K562 (cell line): ENCODE results near the gene PRICKLE3. TPM values are rescaled to one million over a fixed set of nuclear protein-coding genes. Genes with fewer than 3 reads are reported as not detected.

Experiments
- BRF1 ChIP-seq: IDR thresholded peaks from 3 replicates; pipeline ENCODE4 v1.6.1; 2011; ENCODE audit warnings: borderline replicate concordance, mild to moderate bottlenecking; ENCODE audit not compliant: insufficient read length; ENCODE audit errors: extremely low read depth
- ERF ChIP-seq: fragments of 450-650 bp; formaldehyde crosslinking; IDR thresholded peaks from 2 replicates; pipeline ENCODE4 v1.4.0; 2020; ENCODE audit warnings: mild to moderate bottlenecking, mixed read lengths
- HDGF ChIP-seq: fragments of 450-650 bp; IDR thresholded peaks from 2 replicates; pipeline ENCODE4 v1.6.1; 2016
- NFE2L1 ChIP-seq: fragments of 450-650 bp; IDR thresholded peaks from 2 replicates; pipeline ENCODE4 v1.6.1; 2016; ENCODE audit warnings: missing genetic modification characterization, low read depth, mild to moderate bottlenecking, missing compliant biosample characterization, moderate library complexity, borderline replicate concordance
- PYGO2 ChIP-seq: fragments of 450-650 bp; IDR thresholded peaks from 2 replicates; pipeline ENCODE4 v1.6.1; 2016; ENCODE audit warnings: mild to moderate bottlenecking, missing genetic modification characterization, moderate library complexity, missing compliant biosample characterization
- SREBF1 ChIP-seq: fragments of 150-350 bp; IDR thresholded peaks from 2 replicates; pipeline ENCODE4 v1.6.1; 2014; ENCODE audit warnings: antibody characterized with exemption, low read depth, low read length, borderline replicate concordance
- TBL1XR1 ChIP-seq, 2 experiments: IDR thresholded peaks; 2 replicates each; pipeline ENCODE4 v1.6.1; 2012; ENCODE audit warnings: improper control_type of control experiment in 2 of 2, low read length in 2 of 2, mild to moderate bottlenecking in 1 of 2
- TFAM ChIP-seq: fragments of 250-450 bp; sonication (Bioruptor Pico); conservative IDR thresholded peaks from 2 replicates; pipeline ENCODE4 v1.5.0; 2021; ENCODE audit warnings: mild to moderate bottlenecking, moderate library complexity
- ZNF174 ChIP-seq: fragments of 250-450 bp; sonication (Bioruptor Pico); IDR thresholded peaks from 2 replicates; pipeline ENCODE4 v1.4.0; 2020; ENCODE audit warnings: mild to moderate bottlenecking
- polyA plus RNA-seq, 8 experiments: library from polyadenylated mRNA; depleted of rRNA in 4 of 8; stranded (reverse) in 5 of 8; unstranded in 3 of 8; fragments of >200 nt; fragmentation: Nextera tagmentation in 2 of 8; fragmentation: Illumina TruSeq in 1 of 8; extraction: Ambion mirVana in 2 of 8; extraction: Trizol in 1 of 8; gene quantifications; 2 replicates each; pipeline versions ENCODE4 v1.2.1 to v1.2.3, GENCODE V29; 2011 to 2014; ENCODE audit warnings: inconsistent platforms in 1 of 8, missing spikeins in 1 of 8
- total RNA-seq, 7 experiments: library from RNA; depleted of rRNA in 6 of 7; stranded (reverse); fragments of >200 nt in 6 of 7; fragmentation: Illumina TruSeq in 2 of 7; extraction: Trizol in 2 of 7; gene quantifications; 2 replicates each; pipeline versions ENCODE4 v1.2.1 to v1.2.3, GENCODE V29; 2011 to 2021; ENCODE audit warnings: low replicate concordance in 1 of 7
- TF ChIP-seq, protein P1 (sequence below): fragments of 450-650 bp; IDR thresholded peaks from 2 replicates; pipeline ENCODE4 v1.6.1; 2016; ENCODE audit warnings: antibody characterized with exemption
- TF ChIP-seq, protein P2 (sequence below): sonication (generic); formaldehyde crosslinking; IDR thresholded peaks from 2 replicates; pipeline ENCODE4 v1.8.1; 2023; ENCODE audit warnings: missing genetic modification reagents, mild to moderate bottlenecking, borderline replicate concordance
- TF ChIP-seq, protein P3 (sequence below): fragments of 150-350 bp; IDR thresholded peaks from 2 replicates; pipeline ENCODE4 v1.6.1; 2014; ENCODE audit warnings: low read depth, mild to moderate bottlenecking, low read length, borderline replicate concordance
- TF ChIP-seq, protein P4 (sequence below): IDR thresholded peaks from 2 replicates; pipeline ENCODE4 v1.6.1; 2011; ENCODE audit not compliant: insufficient read length; ENCODE audit errors: extremely low read depth
- TF ChIP-seq, protein P5 (sequence below): fragments of 450-650 bp; IDR thresholded peaks from 2 replicates; pipeline ENCODE4 v1.6.1; 2017; ENCODE audit warnings: mild to moderate bottlenecking, moderate library complexity

Gene PRICKLE3
- total and polyA plus RNA-seq, 9 of the 15 experiments (the other 6 are each of a cell fraction or from before 2014, with no cell fraction given), result 1.1 to 44.3 (median 14.0) TPM

DNA sequence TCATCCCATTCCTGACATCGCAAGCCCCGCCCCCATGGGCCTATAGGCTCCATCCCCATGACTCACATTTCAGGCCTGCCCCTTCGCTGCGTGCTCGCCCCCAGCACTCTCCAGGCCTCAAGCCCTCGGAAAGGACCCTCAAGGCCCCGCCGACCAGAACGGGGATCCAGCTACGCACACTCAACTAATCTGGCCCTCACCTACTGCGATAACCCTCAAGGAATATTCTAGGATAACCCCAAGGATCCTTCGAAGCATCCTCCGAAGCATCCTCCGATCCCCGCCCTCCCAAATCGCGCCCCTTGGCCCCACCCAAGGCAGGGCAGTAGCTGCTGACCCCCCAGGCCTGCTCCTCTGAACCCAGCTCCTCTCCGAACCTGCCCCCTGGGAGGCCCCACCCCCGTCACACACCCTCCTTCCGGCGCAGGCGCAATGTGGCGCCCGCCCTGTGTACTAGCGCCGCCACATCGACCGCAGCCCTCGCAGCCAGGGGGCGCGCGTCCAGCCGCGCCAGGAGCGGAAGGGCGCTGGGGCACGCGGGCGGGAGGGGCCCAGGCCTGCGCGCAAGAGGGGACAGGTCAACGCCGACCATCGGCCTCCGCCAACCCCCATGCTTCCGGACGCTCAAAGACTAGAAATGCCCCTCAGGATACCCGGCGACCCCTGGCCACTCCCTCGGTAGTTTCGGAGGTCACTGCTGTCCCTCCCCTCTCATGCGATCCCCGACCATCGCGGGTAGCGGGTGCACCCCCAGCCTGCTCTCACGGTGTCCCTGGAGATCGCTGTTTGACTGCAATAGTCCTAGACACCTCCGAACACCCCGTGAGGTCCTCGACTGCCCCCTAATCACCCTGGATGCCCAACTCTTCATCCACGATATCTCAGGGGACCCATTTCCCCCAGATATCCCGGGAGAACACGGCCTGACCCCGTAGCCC, 30.0 kb downstream of the PRICKLE3 start (continued):
- TF ChIP-seq, protein P1, sequence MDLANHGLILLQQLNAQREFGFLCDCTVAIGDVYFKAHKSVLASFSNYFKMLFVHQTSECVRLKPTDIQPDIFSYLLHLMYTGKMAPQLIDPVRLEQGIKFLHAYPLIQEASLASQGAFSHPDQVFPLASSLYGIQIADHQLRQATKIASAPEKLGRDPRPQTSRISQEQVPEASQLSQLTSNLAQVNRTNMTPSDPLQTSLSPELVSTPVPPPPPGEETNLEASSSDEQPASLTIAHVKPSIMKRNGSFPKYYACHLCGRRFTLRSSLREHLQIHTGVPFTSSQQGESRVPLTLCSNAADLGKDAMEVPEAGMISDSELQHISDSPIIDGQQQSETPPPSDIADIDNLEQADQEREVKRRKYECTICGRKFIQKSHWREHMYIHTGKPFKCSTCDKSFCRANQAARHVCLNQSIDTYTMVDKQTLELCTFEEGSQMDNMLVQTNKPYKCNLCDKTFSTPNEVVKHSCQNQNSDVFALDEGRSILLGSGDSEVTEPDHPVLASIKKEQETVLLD, result 0 out of 2 replicates have a peak, but pooled peaks have one; percentile 25
- TF ChIP-seq ZNF174 (CRISPR knock-in tag) (no peak), PYGO2 (tag) (no peak), TFAM (no peak), ERF (CRISPR knock-in tag) (peak; percentile 43; the same call in 1 of the 2 replicates), TBL1XR1 (IDR thresholded peaks at IDR 0.05; ENCODE audit: low read length in 2 of 2) (no peak), SREBF1 (no peak), NFE2L1 (no peak), BRF1 (no peak), HDGF (no peak)
- TF ChIP-seq, protein P2, sequence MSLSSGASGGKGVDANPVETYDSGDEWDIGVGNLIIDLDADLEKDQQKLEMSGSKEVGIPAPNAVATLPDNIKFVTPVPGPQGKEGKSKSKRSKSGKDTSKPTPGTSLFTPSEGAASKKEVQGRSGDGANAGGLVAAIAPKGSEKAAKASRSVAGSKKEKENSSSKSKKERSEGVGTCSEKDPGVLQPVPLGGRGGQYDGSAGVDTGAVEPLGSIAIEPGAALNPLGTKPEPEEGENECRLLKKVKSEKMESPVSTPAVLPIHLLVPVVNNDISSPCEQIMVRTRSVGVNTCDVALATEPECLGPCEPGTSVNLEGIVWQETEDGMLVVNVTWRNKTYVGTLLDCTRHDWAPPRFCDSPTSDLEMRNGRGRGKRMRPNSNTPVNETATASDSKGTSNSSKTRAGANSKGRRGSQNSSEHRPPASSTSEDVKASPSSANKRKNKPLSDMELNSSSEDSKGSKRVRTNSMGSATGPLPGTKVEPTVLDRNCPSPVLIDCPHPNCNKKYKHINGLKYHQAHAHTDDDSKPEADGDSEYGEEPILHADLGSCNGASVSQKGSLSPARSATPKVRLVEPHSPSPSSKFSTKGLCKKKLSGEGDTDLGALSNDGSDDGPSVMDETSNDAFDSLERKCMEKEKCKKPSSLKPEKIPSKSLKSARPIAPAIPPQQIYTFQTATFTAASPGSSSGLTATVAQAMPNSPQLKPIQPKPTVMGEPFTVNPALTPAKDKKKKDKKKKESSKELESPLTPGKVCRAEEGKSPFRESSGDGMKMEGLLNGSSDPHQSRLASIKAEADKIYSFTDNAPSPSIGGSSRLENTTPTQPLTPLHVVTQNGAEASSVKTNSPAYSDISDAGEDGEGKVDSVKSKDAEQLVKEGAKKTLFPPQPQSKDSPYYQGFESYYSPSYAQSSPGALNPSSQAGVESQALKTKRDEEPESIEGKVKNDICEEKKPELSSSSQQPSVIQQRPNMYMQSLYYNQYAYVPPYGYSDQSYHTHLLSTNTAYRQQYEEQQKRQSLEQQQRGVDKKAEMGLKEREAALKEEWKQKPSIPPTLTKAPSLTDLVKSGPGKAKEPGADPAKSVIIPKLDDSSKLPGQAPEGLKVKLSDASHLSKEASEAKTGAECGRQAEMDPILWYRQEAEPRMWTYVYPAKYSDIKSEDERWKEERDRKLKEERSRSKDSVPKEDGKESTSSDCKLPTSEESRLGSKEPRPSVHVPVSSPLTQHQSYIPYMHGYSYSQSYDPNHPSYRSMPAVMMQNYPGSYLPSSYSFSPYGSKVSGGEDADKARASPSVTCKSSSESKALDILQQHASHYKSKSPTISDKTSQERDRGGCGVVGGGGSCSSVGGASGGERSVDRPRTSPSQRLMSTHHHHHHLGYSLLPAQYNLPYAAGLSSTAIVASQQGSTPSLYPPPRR (CRISPR knock-in tag), result no peak; the same call in 1 of the 2 replicates
- TF ChIP-seq, protein P3, sequence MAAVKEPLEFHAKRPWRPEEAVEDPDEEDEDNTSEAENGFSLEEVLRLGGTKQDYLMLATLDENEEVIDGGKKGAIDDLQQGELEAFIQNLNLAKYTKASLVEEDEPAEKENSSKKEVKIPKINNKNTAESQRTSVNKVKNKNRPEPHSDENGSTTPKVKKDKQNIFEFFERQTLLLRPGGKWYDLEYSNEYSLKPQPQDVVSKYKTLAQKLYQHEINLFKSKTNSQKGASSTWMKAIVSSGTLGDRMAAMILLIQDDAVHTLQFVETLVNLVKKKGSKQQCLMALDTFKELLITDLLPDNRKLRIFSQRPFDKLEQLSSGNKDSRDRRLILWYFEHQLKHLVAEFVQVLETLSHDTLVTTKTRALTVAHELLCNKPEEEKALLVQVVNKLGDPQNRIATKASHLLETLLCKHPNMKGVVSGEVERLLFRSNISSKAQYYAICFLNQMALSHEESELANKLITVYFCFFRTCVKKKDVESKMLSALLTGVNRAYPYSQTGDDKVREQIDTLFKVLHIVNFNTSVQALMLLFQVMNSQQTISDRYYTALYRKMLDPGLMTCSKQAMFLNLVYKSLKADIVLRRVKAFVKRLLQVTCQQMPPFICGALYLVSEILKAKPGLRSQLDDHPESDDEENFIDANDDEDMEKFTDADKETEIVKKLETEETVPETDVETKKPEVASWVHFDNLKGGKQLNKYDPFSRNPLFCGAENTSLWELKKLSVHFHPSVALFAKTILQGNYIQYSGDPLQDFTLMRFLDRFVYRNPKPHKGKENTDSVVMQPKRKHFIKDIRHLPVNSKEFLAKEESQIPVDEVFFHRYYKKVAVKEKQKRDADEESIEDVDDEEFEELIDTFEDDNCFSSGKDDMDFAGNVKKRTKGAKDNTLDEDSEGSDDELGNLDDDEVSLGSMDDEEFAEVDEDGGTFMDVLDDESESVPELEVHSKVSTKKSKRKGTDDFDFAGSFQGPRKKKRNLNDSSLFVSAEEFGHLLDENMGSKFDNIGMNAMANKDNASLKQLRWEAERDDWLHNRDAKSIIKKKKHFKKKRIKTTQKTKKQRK, result no peak
- TF ChIP-seq, protein P4, sequence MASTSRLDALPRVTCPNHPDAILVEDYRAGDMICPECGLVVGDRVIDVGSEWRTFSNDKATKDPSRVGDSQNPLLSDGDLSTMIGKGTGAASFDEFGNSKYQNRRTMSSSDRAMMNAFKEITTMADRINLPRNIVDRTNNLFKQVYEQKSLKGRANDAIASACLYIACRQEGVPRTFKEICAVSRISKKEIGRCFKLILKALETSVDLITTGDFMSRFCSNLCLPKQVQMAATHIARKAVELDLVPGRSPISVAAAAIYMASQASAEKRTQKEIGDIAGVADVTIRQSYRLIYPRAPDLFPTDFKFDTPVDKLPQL, result no peak
- TF ChIP-seq, protein P5, sequence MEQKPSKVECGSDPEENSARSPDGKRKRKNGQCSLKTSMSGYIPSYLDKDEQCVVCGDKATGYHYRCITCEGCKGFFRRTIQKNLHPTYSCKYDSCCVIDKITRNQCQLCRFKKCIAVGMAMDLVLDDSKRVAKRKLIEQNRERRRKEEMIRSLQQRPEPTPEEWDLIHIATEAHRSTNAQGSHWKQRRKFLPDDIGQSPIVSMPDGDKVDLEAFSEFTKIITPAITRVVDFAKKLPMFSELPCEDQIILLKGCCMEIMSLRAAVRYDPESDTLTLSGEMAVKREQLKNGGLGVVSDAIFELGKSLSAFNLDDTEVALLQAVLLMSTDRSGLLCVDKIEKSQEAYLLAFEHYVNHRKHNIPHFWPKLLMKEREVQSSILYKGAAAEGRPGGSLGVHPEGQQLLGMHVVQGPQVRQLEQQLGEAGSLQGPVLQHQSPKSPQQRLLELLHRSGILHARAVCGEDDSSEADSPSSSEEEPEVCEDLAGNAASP, result no peak
